ENCODE measurements around the gene RCSD1.
"Not testable (repeated sequence)": the region's sequence is repeated elsewhere in the genome, so short reads cannot be mapped to it uniquely, and the experiment has no call there.

Gene RCSD1, protein sequence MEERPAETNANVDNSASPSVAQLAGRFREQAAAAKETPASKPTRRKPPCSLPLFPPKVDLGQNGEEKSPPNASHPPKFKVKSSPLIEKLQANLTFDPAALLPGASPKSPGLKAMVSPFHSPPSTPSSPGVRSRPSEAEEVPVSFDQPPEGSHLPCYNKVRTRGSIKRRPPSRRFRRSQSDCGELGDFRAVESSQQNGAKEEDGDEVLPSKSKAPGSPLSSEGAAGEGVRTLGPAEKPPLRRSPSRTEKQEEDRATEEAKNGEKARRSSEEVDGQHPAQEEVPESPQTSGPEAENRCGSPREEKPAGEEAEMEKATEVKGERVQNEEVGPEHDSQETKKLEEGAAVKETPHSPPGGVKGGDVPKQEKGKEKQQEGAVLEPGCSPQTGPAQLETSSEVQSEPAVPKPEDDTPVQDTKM

DNA sequence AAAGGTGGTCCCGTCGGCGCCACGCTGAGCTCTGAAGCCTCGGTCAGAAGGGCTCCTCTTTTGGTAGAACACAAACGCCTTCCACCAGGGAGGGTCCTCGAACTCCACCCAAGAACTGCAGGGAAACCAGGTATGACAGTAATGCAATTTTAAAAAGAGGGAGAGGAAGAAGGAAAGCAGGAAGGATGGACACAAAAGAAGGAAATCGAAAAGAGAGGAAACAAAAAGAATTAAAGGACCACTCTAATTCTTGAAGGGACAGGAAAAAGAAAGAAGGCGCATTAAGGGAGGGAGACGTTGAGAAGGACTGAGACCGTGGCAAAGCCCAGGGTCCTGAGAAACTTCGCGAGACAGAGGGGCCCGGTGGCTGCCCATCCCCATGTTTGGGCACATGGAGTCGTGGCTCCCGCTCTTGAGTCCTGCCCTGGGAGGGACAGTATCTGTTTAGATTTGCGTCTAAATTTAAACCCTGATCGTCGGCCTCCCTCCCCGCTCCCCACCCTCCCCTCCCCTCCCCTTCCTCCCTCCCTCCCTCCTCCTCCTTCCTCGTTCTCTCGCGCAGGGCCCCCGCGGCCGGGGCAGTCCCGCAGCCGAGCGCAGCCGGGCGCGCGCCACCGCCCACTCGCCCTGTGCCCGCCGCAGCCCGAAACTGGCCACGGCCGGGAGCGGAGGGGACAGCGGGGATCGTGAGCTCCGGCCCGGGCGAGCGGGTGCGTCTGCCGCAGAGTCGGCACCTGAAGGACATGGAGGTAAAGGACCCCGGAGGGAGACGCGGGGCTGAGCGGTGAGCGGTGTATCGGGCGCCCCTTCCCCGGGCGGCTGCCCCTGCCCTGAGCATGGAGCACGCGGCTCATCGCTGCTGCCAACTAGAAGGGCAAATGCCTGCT is at the start of gene RCSD1:
RCSD1 (plus strand) TSS at position 552 of the 887 bp plus-strand sequence; CDS start at position 744, 192 bp downstream.
- no peak for DNase-seq (ENCODE audit: low read depth, low spot score)

DNA sequence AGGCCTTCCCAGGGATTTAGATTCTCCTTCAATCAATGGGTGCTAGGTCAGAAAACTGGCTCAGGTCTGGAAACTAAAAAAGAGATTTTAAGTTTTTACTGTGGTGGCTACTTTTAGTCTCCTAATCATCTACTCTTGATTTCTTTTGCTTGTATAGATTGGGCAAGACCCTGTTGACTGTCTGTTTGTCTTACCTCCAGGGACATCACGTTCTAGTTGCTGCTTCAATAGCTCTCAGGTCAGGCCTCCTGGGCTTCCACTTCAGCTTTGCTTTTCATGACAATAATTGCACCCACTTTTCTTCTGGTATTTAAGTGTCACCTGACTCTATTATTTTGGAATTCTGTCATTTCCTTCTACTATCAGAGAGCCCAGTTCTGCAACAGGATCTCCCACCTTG is 48.0 kb upstream of the RCSD1 start:
- DNase-seq (ENCODE audit: low read depth, low spot score): no peak

DNA sequence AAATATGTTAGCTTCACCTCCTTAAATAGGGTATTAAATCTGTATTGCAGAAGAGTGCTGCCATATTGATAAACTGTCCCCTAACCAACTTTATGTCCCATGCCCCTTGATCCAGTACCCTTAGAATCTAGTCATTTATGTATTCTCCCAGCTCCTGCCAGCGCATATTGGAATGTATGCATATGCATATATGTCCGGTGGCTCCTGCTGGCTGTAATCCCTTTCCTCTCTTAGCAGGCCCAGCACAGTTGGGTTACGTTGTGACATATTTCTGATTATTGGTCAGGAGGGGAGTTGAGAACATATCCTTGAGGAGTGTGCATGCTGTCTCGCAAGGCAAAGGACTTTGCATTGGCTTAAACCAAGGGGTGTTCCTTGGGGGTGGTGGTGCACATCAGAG is 47.3 kb upstream of the RCSD1 start:
- no peak for DNase-seq (ENCODE audit: low read depth, low spot score)

DNA sequence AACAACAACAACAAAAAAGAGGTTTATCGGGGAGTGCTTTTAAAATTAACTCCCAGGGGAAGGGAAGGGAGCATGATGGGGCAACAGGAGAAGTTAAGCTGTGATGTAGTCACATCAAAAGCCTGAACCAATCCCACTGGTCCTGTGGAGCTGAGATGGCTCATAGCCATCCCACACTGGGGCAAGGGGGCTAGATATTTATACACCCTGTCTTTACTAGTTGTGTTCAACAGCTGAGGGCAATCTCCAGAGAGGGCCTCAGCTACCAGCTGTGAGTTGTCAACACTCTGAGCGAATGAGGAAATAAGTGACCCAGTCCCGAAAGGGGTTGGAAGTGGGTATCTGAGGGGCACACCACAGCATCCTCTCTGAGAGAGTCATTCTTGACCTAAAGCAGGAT is 45.5 kb upstream of the RCSD1 start:
- DNase-seq (ENCODE audit: low read depth, low spot score): no peak

DNA sequence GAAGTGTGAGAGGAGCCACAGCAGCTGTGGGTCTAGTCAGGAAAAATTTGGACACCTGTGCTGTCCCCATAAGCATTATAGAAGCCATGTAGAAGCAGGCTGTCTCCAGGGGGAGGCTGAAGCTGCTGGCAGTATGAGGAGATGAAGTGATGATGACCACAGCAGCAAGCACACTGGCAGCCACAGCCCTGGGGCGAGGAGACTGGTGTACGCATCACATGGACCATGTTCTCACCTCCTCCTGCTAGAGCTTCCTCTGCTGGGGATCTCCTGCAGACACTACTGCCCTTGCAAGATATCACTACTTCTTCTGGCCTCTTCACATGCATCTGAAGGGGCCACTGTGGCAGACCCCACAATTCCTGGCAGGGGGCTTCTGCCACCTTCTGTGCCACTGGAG is 42.7 kb upstream of the RCSD1 start:
- no peak for DNase-seq (ENCODE audit: low read depth, low spot score)

DNA sequence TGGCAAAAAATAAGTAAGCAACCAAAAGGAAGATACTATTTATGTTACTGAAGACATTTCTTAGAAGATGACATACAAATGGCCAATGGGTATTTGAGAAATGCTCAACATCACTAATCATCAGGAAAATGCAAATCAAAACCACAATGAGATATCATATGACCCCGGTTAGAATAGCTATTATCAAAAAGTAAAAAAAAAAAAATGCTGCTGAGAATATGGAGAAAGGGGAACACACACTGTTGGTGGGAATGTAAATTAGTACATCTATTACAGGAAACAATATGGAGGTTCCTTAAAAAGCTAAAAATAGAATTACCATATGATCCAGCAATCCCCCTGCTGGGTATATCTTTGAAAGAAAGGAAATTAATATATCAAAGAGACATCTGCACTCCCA is 42.2 kb upstream of the RCSD1 start:
- no peak for DNase-seq (ENCODE audit: low read depth, low spot score)

DNA sequence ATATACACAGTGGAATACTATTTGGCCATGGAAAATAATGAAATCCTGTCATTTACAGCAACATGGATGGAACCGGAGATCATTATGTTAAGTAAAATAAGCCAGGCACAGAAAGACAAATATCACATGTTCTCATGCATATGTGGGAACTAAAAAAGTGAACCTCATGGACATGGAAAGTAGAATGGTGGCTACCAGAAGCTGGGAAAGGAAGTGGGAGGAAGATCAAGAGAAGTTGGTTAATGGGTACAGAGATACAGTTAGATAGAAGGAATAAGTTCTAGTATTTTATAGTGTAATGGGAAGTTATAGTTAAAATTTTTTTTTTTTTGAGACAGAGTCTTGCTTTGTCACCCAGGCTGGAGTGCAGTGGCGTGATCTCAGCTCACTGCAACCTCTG is 41.7 kb upstream of the RCSD1 start:
- no peak for DNase-seq (ENCODE audit: low read depth, low spot score)

DNA sequence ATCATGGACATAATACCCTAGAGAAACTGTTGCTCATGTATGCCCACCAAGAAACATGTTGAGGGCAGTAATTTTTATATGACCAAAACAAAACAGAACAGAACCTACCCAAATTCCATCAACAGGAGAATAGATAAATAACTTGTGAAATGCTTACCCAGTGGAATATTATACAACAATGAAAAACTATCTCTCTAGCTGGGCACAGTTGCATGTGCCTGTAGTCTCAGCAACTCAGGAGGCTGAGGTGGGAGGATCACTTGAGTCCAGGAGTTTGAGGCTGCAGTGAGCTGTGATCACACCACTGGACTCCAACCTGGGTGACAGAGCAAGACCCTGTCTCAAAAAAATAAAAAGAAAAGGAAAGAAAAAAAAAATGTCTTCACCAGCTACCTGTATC is 37.6 kb upstream of the RCSD1 start:
- no peak for DNase-seq (ENCODE audit: low read depth, low spot score)

DNA sequence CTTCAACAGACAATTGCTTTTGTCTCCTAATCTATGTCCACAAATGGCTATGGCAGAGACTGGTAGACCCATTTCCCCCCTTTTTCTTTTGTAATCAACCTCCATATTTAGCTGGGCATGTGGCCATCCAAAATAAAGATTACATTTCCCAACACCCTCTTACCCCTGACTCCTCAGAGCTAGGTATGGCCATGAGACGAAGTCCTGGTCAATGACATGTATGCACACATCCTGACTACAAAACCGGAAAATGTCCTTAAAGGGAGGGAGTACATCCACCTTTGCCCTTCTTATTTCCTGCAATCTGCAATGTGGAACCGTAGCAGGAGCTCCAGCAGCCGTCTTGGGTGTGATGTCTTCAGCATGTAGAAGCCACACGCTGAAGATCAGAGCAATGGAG is 36.2 kb upstream of the RCSD1 start:
- DNase-seq (ENCODE audit: low read depth, low spot score): no peak

DNA sequence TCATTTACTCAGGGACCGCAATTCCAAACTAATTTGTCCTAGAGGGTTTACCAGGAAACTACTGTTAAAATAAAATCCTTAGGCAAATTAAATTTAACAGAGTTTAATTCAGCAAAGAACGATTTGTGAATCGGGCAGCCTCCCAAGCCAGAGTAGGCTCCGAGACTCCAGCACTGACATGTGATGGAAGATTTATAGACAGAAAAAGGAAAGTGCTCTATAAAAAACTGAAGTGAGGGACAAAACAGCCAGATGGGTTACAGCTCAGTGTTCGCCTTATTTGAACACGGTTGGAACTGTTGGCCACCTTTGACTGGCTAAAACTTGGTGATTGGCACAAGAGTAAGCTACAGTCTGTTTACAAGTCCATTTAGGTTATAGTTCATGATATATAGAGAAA is 35.2 kb upstream of the RCSD1 start:
- DNase-seq (ENCODE audit: low read depth, low spot score): no peak

DNA sequence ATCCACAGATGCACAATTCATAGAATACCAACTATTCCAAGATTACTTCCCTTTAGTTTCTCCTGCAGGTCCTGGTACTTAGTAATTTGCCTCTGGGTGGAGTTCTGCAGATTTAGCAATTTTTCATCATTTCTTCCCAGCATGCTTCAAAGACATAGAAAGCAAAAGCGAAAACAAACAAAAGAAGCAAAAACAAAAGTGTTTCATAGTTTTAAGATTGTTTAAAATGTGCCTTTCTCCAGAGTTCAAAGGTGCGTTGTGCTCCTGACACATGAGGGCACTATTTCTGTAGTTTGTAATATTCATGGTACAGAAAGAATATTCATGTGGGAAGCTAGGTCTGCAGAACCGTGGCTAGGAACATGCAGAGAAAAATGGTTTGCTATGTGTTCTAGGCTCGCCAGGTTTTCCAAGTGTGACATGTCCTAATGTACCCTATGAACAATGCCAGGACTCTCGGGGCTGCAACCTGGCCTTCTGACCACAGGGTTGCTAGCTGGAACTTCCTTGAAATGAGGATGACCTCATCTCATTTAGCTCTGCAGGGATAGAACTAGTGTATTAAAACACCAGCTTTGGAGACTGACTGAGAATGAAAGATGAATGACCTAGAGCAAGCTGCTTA is 30.0 kb upstream of the RCSD1 start:
- no peak for DNase-seq (ENCODE audit: low read depth, low spot score)

DNA sequence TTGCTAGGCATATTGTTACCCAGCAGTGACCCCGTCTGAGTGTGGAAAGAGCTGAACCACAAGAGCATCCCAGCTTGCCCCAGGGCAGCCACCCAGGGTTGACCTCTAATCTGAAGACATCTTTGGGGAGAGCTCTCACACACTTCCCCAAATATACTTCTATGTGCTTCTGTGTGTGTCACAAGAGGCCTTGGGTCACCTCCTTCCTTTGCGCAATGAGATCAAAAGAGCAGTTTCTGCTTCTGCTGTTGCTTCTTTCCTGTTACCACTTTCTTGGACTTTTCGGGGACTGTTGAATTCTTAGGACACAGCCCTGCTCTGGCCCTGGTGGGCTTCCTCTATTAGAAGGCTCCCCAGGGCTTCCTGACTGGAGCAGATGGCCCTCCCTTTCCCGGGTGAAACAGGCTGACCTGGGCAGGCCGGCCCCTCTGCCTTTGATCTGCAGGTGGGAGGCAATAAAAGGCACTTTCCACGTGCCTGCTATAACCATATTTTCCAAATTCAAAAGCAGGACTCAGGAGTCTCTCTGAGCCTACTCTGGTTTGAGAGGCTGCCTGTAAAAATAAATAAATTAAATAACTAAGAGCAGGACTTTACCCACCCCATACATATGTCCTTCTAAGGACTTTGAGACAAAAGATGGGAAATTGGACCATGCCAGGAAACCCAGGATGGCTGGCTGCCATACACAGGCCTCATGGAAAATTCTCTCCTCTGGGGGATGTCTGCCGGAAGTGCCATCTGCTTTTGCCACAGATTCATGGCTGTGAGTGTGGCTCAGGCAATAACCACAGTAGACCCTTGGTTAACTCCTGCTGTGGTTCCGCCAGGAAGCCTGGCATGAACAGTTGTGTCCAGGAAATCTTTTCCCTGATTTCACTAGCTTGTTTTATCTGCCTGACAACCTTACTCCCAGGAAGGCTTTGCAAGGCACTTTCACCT is 28.3 kb upstream of the RCSD1 start:
- DNase-seq (ENCODE audit: low read depth, low spot score): no peak

DNA sequence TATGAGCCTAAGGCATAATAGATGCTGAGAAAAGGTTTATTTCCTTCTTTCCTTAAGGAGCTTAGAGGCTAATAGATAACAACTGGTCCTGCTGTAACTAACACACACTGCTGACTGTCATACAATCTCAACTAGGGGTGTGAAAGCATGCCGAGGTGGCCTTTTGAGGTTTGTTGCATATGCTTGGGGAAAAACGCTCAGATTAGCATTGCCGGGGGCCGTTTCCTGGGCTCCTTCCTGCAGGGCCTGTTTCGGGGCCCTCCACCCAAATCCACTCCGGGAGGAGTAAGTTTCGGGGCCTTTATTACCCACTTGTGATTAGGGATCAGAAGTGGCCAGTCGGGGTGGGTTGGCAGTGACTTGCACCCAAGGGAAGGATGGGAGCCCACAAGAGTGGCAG is 27.2 kb upstream of the RCSD1 start:
- DNase-seq (ENCODE audit: low read depth, low spot score): no peak

DNA sequence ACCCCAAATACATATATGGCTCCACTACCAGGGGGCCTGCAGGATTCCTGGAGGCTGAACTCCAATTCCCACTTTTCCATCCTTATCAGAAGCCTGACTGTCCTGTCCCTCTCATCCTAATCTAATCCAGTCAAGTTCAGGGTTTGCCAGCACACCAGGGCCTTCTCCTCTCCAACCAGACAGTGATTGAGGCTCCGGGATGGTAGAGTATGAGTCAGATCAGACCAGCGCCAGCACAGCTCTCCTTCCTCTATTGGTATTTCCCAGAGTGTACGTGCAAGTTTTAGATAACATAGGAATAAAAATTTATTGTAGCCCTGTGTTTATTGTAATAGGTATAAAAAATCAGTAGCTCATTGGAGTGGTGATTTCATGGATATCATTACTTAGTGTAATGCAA is 24.5 kb upstream of the RCSD1 start:
- DNase-seq (ENCODE audit: low read depth, low spot score): no peak

DNA sequence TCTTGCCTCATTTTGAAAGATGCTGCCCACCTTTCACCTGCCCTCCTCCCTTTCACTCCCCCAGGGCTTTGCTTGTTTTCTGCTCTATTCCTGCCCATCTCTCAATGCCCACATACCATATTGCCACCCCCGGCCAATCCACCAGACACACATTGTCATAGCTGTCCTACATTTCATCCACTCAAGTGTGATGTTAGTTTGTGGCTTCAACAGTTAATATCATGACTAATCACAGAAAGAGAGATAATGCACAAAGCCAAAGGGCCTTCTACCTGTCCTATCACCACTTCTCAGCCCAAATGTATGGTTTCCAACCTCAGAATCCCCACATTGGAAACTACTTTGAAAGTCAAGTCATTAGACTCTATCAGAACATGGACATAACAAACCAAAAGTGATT is 18.0 kb upstream of the RCSD1 start:
- DNase-seq (ENCODE audit: low read depth, low spot score): no peak

DNA sequence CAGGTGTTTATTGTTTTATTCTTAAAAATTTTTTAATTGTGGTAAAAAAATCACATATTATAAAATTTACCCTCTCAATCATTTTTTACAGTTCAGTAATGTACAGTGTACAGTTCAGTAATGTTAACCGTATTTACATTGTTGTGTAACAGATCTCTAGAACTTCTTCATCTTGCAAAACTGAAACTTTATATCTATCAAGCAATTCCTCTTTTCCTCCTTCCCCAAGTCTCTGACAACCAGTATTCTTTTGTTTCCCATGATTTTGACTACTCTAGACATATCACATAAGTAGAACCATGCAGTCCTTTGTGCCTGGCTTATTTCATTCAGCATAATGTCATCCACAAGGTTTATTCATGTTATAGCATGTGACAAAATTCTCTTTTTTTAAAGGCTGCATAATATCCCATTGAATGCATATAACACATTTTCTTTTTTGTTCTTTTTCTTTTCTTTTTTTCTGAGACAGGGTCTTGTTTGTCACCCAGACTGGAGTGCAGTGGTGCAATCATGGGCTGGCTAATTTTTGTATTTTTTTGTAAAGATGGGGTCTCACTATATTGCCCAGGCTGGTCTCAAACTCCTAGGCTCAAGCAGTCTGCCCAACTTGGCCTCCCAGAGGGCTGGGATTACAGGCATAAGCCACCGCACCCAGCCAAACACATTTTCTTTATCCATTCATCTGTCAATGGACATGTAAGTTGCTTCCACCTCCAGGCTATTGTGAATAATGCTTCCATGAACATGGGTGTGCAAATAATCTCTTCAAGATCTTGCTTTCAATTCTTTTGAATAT is 17.2 kb upstream of the RCSD1 start:
- no peak for DNase-seq (ENCODE audit: low read depth, low spot score)

DNA sequence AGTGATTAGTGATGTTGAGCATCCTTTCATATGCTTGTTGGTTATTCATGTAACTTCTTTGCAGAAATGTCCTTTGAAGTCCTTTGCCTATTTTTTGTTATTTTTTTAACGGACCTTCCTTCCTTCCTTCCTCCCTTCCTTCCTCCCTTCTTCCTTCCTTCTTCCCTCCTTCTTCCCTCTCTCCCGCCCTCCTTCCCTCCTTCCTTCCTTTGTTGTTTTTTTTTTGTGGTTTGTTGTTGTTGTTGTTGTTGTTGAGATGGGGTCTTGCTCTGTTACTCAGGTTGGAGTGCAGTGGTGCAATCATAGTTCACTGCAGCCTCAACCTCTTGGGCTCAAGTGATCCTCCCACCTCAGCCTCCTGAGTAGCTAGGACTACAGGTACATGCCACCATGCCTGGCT is 16.0 kb upstream of the RCSD1 start:
- DNase-seq (ENCODE audit: low read depth, low spot score): not testable (repeated sequence)

DNA sequence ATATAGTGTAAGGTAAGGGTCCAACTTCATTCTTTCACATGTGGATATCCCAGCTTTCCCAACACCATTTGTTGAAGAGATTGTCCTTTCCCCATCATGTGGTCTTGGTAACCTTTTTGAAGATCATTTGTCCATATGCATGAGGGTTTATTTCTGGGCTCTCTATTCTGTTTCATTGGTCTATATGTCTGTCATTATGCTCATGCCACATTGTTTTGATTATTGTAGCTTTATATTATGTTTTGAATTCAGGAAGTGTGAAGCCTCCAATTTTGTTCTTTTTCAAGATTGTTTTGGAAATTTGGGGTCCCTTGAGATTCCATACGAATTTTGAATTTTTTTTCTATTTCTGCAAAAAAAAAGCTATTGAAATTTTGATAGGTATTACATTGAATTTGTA is 15.2 kb upstream of the RCSD1 start:
- no peak for DNase-seq (ENCODE audit: low read depth, low spot score)

DNA sequence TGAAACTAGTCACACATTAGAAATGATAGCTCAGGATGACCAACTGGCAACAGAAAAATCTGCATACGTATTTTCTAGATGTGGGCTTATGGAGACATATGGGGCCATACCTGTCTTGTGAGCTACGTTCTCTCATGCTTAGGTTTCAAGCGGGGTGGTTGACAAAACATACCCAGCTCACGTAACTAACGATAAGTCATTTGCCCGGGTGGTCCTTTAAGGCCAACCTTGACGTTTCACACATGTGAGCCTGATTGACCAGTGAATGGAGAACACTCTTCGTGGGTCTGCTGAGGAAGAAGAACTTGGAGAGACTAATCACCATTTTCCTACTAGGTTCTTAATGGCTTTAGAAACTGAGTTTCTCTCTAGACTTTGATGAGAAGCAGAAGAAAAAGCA is 13.5 kb upstream of the RCSD1 start:
- DNase-seq (ENCODE audit: low read depth, low spot score): no peak

Data from brain pericyte (primary cell).